DMS53 (cell line): ENCODE measurements around the gene TANGO2.

Source experiments
- DNase-seq: peaks from one replicate; lab custom pipeline; 2025; lab: John Stamatoyannopoulos, UW

Gene TANGO2

DNA sequence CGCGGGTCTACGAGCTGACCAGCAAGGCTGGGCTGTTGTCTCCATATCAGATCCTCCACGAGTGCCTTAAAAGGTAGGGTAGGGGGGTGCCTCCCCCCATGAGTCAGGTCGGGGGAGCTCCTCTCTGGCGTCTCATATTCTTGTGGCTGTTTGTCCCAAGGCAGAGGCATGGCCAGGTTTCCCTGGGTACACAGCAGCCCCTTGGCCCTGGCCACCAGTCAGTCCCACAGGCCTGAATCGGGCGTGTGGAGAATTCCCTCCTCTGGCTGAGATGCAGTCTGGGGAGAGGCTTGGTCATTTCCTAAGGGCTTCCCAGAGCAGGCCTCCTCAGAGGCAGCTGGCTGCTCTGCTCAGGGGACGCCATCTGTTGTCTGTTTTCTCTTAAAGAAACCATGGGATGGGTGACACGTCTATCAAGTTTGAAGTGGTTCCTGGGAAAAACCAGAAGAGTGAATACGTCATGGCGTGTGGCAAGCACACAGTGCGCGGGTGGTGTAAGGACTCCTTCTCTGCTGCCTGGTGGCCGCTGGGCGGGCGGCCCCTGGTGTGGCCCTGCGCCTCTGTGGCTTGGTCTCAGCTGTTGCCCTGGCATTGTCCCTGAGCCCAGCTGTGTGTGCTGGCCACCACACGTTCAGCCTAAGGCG is 85.4 kb downstream of the TANGO2 start:
- peak; percentile 6 for DNase-seq

GRCh38 chr22:20106849-20107237 is 85.9 kb downstream of the TANGO2 start:
- no peak for DNase-seq

GRCh38 chr22:20107471-20107901 is 86.6 kb downstream of the TANGO2 start:
- DNase-seq, result no peak

DNA sequence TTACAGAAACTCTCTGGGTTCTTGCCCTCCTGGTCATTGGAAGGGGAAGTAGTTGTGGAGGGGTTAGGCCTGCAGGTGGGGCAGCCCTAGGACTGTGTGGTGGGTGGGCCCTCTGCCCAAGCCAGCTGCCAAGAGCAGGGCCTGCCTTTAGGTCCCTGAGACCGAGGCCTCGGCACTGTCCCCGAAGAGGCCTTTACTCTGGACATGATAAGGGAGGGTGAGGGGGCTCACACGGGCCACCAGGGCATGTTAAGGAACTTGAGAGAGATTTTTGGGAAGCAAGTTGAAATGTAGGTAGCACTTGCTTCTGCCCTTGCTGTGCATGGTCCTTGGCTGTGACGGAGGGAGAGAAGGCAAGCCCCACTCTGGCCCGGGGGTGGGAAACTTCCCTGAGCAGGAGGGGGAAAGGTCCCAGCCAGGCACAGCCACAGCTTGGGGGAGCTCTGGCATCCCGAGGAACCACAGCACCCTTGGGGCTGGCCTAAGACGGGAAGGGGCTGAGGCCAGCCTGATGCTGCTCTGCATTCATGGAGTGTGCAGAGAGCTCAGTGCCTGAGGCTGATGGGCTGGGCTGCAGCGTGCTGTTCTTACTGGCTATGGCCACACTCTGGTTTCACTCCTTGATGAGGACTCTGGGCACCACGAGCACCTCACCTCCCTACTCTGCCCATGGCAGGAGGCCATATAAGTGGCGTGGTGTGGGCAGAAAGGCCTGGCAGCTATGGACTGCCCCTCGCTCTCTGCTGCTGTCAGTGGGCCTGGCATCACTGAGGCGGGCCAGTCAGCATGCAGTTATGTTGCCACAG is 87.2 kb downstream of the TANGO2 start:
- DNase-seq, result no peak

- no peak for DNase-seq
Measured at GRCh38 chr22:20108757-20109230, 87.9 kb downstream of the TANGO2 start.

DNA sequence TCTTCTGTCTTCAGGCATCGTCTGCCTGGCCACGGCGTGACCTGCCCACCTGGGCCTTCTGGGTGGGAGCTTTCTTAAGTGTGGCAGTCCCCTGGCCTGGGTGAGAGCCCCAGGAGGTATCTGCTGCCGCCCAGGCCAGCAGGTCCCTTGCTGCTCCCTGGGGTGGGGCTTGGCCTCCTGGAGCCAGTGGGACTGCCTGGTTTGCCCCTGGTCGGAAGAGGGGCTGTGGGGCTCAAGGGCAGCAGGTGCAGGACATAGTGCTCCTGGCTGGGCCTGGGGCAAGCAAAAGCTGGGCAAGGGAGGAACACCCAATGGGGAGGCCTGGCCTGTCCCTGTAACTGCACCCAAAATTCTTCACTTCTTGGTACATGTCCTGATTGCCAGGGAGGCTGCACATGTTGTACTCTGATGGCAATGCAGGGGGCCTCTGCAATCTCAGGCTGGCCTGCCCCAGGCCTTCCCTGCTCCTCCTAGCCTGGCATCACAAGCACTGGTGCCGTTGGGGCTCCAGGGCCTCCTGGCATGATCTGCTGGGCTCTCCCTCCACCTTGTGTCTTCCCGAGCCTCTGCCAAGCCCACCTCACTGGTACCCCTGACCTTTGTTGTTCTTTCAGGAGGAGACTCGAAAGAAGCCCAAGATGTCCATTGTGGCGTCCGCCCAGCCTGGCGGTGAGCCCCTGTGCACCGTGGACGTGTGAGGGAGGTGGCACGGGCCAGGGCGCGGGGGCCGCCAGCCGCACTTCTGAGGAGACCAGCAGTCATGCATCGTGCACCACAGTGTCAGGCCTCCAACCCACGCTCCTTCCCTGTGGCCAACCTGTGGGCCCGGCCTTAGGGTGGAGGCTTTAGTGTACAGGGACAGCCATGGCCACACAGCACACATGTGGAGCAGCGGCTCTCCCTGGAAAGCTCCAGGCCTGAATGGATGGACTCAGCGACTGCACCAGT is 88.8 kb downstream of the TANGO2 start:
- DNase-seq, result no peak

GRCh38 chr22:20110359-20110985 is 89.6 kb downstream of the TANGO2 start:
- DNase-seq, result no peak

GRCh38 chr22:20111045-20111688 is 90.3 kb downstream of the TANGO2 start:
- DNase-seq, result peak; percentile 54

DNA sequence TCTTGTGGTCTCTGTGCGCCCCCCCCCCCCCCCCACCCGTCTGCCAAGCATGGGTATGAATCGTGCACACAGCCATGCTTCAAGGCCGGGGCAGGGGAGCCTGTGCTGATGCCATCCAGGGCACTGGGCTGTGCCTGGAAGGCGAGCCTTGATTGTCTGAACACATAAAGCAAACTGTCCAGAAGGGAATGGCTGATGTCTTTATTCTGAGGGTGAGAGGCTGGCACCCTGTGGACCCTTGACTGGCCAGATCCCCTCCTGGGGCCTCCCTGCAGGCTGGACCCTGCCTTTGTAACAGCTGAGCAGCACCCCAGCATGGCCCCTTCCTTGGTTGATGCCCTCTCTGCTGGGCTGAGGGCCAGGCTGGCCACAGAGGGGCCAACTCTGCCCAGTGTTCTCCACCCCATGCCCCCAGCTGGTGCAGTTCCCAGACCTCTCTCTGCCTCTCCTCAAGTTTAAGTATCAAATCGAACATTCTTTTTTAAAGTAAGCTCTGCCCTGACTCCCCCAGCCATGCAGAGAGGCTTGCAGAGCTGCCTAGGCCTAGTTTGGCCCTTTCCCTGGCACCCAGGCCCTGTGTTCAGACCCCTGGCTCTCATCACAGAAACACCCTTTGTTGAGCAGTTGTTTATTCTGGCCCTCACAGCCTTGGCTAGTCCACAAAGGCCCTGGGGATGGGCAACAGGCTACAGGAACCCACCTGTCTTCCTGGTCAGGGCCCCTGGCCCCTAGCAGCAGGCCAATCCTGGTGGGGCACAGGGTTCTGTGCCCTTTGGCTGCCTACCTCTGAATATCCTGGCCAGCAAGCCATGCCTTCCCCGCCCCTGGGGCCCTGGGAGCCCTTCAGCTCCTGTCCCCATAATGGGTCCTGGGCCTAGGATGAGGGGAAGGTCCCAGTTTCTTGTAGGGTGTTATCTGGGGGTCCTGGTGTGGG is 91.0 kb downstream of the TANGO2 start:
- DNase-seq, result no peak

DNA sequence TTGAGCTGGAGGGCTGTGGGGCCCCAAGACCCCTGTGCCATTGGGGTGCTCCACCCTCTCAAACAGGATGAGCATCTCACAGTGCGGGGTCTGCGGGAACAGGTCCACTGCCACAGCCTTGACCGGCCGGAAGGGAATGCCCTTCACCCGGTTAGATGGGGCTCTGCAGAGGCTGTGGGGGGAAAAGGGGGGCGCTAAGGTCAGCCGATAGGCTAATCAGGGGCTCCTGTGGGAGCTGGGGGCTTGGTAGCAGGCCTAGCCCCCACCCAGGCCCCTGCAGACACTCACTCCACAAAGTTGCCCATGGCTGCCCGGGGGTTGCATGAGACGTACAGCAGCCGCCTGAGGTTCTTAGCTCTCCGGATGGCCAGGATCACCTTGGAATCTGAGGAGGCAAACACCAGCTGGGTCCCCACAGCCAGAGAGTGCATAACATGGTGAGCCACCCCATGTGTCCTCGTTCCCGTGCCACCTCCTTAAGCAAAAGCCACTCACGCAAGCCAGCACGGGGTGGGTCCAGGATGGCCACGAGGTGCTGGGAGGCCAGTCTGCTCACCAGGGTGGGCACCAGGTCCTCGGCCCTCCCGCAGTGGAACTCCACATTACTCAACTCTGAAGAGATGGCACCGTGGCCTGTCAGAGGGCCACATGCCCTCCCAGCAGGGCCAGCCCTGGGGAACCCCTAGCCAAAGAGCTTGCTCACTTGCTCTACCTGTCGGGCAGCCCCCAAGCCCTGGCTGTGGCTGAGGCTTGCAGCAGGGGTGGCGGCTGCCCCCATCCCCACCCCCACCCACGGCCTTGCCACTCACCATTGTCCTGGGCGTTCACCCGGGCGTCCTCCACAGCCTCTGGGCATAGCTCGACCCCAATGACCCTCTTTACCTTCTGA is 92.0 kb downstream of the TANGO2 start:
- no peak for DNase-seq

- no peak for DNase-seq
Measured at GRCh38 chr22:20113551-20114310, 92.8 kb downstream of the TANGO2 start.

GRCh38 chr22:20114506-20115475 is 93.9 kb downstream of the TANGO2 start:
- no peak for DNase-seq

GRCh38 chr22:20115691-20116375 is 94.9 kb downstream of the TANGO2 start, which contains the start of gene RANBP1:
Gene RANBP1, plus strand, starts transcription at chr22:20116104. Its CDS starts 81 bp downstream, at chr22:20116185.
- DNase-seq, result no peak

GRCh38 chr22:20116376-20116950 is 95.6 kb downstream of the TANGO2 start:
- DNase-seq, result no peak
